Thoracic aorta (tissue), 2 donors: ENCODE measurements around the gene USH1G. TPM values are rescaled to one million over a fixed set of nuclear protein-coding genes. Genes with fewer than 3 reads are reported as not detected.

Source experiments
- ATAC-seq: fragments of 150-250 bp; one replicate; pipeline ENCODE4 v1.8.0; 2017; ENCODE audit warnings: low read depth; ENCODE audit not compliant: insufficient number of reproducible peaks, low FRiP score
- DNase-seq: peaks from one replicate; pipeline ENCODE4 v3.0.0-alpha.2; 2020; ENCODE audit warnings: low spot score
- H3K27ac ChIP-seq, 2 donors: fragments of 200-600 bp; sonication (generic); 1 replicate in 1 of 2; 2 replicates in 1 of 2; pipeline ENCODE4 v1.5.1; 2016; ENCODE audit warnings: mild to moderate bottlenecking in 2 of 2, moderate library complexity in 2 of 2
- H3K27me3 ChIP-seq: fragments of 200-600 bp; sonication (generic); replicated peaks from 2 replicates; pipeline ENCODE4 v1.6.0; 2016; ENCODE audit warnings: mild to moderate bottlenecking; ENCODE audit not compliant: insufficient read depth
- H3K36me3 ChIP-seq: fragments of 200-600 bp; sonication (generic); one replicate; pipeline ENCODE4 v1.5.1; 2016
- H3K4me1 ChIP-seq, 2 donors: fragments of 200-600 bp; sonication (generic); 1 replicate in 1 of 2; 2 replicates in 1 of 2; pipeline versions ENCODE4 v1.5.1 to v1.6.0; 2016; ENCODE audit warnings: low read depth in 2 of 2, mild to moderate bottlenecking in 1 of 2; ENCODE audit not compliant: control insufficient read depth in 1 of 2
- H3K4me3 ChIP-seq: fragments of 200-600 bp; sonication (generic); 2 replicates; pipeline ENCODE4 v1.5.1; 2016; ENCODE audit warnings: mild to moderate bottlenecking
- H3K9me3 ChIP-seq: fragments of 200-600 bp; sonication (generic); 2 replicates; pipeline ENCODE4 v1.5.1; 2016
- CTCF ChIP-seq: fragments of 200-600 bp; sonication (generic); IDR thresholded peaks from one replicate; pipeline ENCODE4 v1.5.1; 2019; ENCODE audit warnings: antibody characterized with exemption
- total RNA-seq, 2 donors: library from RNA; depleted of rRNA; stranded (reverse); fragments of >200 nt; gene quantifications; one replicate each; pipeline versions ENCODE4 v1.1.0 to v1.2.3, GENCODE V29; 2016

USH1G gene
- total RNA-seq, 2 donors from 2014 or later = not detected

DNA sequence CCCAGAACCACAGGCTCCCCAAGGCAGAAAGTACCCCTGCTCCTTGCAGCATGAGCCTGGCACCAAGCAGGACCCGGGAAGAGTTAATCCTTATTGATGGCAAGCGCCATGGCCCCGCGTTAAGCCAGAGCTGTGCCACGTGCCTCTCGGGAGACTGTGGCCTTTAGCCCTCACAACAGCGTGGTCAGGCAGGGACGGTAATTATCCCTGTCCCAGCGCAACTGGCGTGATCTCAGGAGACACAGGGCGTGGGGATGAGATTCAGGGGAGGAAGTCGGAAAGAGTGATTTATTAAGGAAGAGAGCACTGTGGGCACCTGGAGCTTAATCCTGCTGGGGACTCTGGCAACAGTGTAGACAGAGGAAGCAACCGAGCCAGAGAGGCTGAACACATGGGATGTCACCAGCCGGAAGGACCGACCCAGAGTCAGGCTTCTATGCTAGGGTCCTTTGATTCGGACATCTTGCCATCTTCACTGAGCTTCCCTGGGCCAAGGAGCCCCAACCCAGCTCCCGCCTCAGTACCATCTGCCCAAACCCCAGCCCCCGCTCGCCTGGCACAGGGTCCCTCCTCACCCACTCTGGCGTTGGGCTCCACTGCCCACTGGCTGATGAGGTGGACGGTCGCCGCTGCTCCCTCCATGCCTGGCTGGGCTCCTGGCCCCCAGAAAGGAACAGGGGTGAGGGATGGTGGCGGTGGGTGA, 29.5 kb upstream of the USH1G start:
- no peak for ATAC-seq
- Histone ChIP-seq H3K4me1 (no peaks in the 10 kb centered on the region), H3K36me3 (no peaks in the 10 kb centered on the region)

GRCh38 chr17:74951680-74952421, 28.8 kb upstream of the USH1G start:
- H3K27me3 ChIP-seq = no peaks in the 10 kb centered on the region
- TF ChIP-seq CTCF = no peak

More for the DNA sequence above, 29.5 kb upstream of the USH1G start:
- no peak for TF ChIP-seq CTCF
- no peaks in the 10 kb centered on the region for H3K9me3 ChIP-seq
- H3K4me3 ChIP-seq = no peak overlapping the region
- H3K27me3 ChIP-seq = no peaks in the 10 kb centered on the region
- no peak for DNase-seq
- no peak overlapping the region for H3K27ac ChIP-seq

DNA sequence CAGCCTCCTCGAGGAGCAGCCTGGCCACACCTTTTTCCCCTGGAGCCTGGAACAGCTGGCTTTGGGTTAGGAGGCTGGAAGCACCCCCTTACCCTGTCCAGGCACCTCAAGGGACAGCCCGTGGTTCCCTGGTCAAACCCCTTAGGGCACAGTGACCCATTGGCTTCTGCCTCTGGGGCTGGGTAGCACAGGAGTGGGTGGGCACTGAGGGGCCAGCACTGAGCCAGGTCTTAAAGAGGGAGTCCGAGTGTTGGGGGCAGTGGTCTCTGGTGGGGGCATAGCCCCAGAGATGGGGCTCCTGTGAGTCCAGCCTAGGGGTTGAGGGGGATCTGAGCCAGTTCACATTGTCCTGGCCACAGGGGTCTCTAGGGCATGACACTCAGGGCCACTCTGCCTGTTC, 28.0 kb upstream of the USH1G start:
- no peak for TF ChIP-seq CTCF
- ATAC-seq (no peak), DNase-seq (no peak)
- Histone ChIP-seq H3K9me3 (no peaks in the 10 kb centered on the region), H3K27me3 (no peaks in the 10 kb centered on the region), H3K36me3 (no peaks in the 10 kb centered on the region), H3K27ac (no peak overlapping the region), H3K4me3 (no peak overlapping the region), H3K4me1 (no peaks in the 10 kb centered on the region)

More at GRCh38 chr17:74951680-74952421, 28.8 kb upstream of the USH1G start:
- Histone ChIP-seq H3K9me3 (no peaks in the 10 kb centered on the region), H3K27ac (no peak overlapping the region), H3K36me3 (no peaks in the 10 kb centered on the region), H3K4me1 (no peaks in the 10 kb centered on the region), H3K4me3 (no peak overlapping the region)
- no peak for DNase-seq
- no peak for ATAC-seq

DNA sequence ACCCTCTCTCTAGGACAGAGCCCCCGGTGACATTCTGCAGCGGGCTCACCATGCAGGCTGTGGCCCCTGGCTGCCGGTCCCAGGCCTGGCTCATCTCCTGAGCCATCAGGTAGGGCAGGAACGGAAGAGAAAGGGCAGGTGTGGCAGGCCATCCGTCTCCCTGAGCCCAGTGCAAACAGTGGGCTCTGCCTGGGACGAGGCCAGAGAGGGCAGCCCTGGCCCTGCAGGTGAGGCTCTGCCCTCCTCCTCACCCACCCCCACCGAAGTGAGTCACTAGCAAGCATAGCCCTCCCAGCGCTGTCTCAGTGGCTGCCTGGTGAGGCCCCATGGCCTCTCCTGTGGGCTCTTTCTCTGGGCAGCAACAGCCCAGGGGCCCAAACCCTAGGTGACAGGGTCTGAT, 27.2 kb upstream of the USH1G start:
- Histone ChIP-seq H3K27ac (no peak overlapping the region), H3K4me1 (no peaks in the 10 kb centered on the region), H3K9me3 (no peaks in the 10 kb centered on the region), H3K27me3 (no peaks in the 10 kb centered on the region), H3K36me3 (no peaks in the 10 kb centered on the region), H3K4me3 (no peak overlapping the region)
- TF ChIP-seq CTCF = no peak
- ATAC-seq (no peak), DNase-seq (no peak)

- no peaks in the 10 kb centered on the region for H3K4me1 ChIP-seq
- H3K9me3 ChIP-seq = no peaks in the 10 kb centered on the region
- no peak overlapping the region for H3K27ac ChIP-seq
- DNase-seq = no peak
- no peak for ATAC-seq
- H3K27me3 ChIP-seq = no peaks in the 10 kb centered on the region
- no peaks in the 10 kb centered on the region for H3K36me3 ChIP-seq
- H3K4me3 ChIP-seq = no peak overlapping the region
- no peak for TF ChIP-seq CTCF
These were observed 26.5 kb upstream of the USH1G start for GRCh38 chr17:74949455-74950115.
